OCI-LY1 (cell line): ENCODE data around the gene AANAT.

ENCODE experiments used
- EZH2 ChIP-seq: fragments of 200-600 bp; sonication (generic), shearing (Covaris generic); IDR thresholded peaks from 2 replicates; pipeline ENCODE4 v1.8.0; 2017; ENCODE audit warnings: borderline replicate concordance, mixed run types, mild to moderate bottlenecking, antibody characterized with exemption, low read length, moderate library complexity, mixed read lengths
- TF ChIP-seq, protein P1 (sequence below): fragments of 200-600 bp; sonication (generic), shearing (Covaris generic); IDR thresholded peaks from 2 replicates; pipeline ENCODE4 v1.5.1; 2017; ENCODE audit warnings: mild to moderate bottlenecking, antibody characterized with exemption, low read length, moderate library complexity, mixed read lengths

DNA sequence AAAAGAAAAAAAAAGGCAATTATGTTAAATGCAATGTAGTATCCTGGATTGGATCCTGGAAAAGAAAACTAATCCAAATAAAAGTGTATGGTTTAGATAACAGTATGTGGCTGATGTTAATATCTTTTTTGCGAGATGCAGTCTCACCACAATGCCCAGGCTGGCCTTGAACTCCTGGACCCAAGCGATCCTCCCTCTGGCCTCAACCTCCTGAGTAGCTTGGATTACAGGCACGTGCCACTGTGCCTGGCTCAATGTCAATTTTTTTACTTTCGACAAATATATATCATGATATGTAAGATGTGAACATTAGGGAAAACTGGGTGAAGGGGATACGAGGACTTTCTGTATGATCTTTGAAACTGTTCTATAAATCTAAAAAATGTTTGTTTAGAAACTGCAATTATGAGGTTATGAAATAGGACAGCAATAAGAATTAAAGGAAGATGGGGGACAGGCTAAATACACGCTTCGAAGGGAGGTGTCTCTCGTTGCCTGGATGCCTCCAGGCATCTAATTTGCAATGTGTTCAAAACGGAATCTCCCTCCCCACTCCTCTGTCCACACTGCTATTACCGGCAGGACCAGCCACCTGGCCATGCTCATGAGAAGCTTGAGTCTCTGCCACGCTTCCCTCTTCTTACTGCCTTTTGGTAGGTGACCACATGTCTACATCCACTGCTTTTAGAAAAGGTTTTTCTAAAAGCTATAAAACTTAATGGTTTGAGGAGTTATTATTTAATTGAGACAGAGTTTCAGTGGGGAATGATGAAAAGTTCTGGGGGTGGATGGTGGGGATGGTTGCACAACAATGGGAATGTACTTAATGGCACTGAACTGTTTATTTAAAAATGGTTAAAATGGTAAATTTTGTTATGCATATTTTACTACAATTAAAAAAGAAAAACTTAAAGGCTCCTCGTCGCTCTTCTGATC, 29.7 kb upstream of the AANAT start:
- TF ChIP-seq, protein P1, sequence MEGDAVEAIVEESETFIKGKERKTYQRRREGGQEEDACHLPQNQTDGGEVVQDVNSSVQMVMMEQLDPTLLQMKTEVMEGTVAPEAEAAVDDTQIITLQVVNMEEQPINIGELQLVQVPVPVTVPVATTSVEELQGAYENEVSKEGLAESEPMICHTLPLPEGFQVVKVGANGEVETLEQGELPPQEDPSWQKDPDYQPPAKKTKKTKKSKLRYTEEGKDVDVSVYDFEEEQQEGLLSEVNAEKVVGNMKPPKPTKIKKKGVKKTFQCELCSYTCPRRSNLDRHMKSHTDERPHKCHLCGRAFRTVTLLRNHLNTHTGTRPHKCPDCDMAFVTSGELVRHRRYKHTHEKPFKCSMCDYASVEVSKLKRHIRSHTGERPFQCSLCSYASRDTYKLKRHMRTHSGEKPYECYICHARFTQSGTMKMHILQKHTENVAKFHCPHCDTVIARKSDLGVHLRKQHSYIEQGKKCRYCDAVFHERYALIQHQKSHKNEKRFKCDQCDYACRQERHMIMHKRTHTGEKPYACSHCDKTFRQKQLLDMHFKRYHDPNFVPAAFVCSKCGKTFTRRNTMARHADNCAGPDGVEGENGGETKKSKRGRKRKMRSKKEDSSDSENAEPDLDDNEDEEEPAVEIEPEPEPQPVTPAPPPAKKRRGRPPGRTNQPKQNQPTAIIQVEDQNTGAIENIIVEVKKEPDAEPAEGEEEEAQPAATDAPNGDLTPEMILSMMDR: no peak
- no peak for TF ChIP-seq EZH2
